Endodermal cell (in vitro differentiated cells): ENCODE data around the gene ING4. TPM values are rescaled to one million over a fixed set of nuclear protein-coding genes. Genes with fewer than 3 reads are reported as not detected.
A peak's percentile ranks its signal among the peaks of the same experiment; 100 is the strongest.

Source experiments
- DNase-seq: peaks from one replicate; pipeline ENCODE4 v3.0.0-alpha.2; 2017
- H3K27ac ChIP-seq: 2 replicates; pipeline ENCODE4 v1.5.1; 2013; ENCODE audit warnings: mild to moderate bottlenecking, low read depth, low read length, moderate library complexity
- H3K27me3 ChIP-seq: 2 replicates; pipeline ENCODE4 v1.6.1; 2013; ENCODE audit warnings: mild to moderate bottlenecking, low read length, moderate library complexity; ENCODE audit not compliant: insufficient read depth, control insufficient read depth, poor library complexity, severe bottlenecking
- H3K36me3 ChIP-seq: 2 replicates; pipeline ENCODE4 v1.7.0; 2013; ENCODE audit warnings: mild to moderate bottlenecking, low read length, moderate library complexity; ENCODE audit not compliant: control insufficient read depth, insufficient read depth
- H3K4me1 ChIP-seq: one replicate; pipeline ENCODE4 v1.7.0; 2013; ENCODE audit warnings: low read length; ENCODE audit not compliant: control insufficient read depth, insufficient read depth
- H3K4me3 ChIP-seq: 2 replicates; pipeline ENCODE4 v1.5.1; 2013; ENCODE audit warnings: mild to moderate bottlenecking, low read length, moderate library complexity
- H3K9ac ChIP-seq: 2 replicates; pipeline ENCODE4 v1.6.1; 2013; ENCODE audit warnings: mild to moderate bottlenecking, low read length, moderate library complexity; ENCODE audit not compliant: poor library complexity, severe bottlenecking; ENCODE audit errors: extremely low read depth
- H3K9me3 ChIP-seq: 2 replicates; pipeline ENCODE4 v1.6.1; 2013; ENCODE audit warnings: mild to moderate bottlenecking, low read length, moderate library complexity; ENCODE audit not compliant: control insufficient read depth
- H3K27ac Mint-ChIP-seq: 2 replicates; pipeline ENCODE4 v1.8.0; 2020; ENCODE audit warnings: mixed read lengths
- H3K27me3 Mint-ChIP-seq: 2 replicates; pipeline ENCODE4 v1.8.0; 2021; ENCODE audit warnings: mild to moderate bottlenecking, mixed read lengths; ENCODE audit not compliant: insufficient read depth
- H3K36me3 Mint-ChIP-seq: 2 replicates; pipeline ENCODE4 v1.8.0; 2020; ENCODE audit warnings: low read depth, mixed read lengths
- H3K4me1 Mint-ChIP-seq: 2 replicates; pipeline ENCODE4 v1.8.0; 2020; ENCODE audit warnings: mixed read lengths
- H3K4me3 Mint-ChIP-seq: 2 replicates; pipeline ENCODE4 v1.8.0; 2020; ENCODE audit warnings: mild to moderate bottlenecking, moderate library complexity, mixed read lengths
- H3K9me3 Mint-ChIP-seq: 2 replicates; pipeline ENCODE4 v1.8.0; 2020; ENCODE audit warnings: mild to moderate bottlenecking, mixed read lengths
- WGBS, 2 experiments: methylation state at CpG; one replicate each; pipeline versions ENCODE4 v1.1.5 to v1.1.7; 2013; ENCODE audit warnings: missing lambda C conversion rate in 2 of 2, mixed read lengths in 1 of 2; ENCODE audit not compliant: insufficient coverage in 1 of 2, insufficient read length in 1 of 2; 5-methylcytosine and 5-hydroxymethylcytosine counted together
- total RNA-seq, 2 donors: library from RNA; stranded (reverse); fragmentation: NEBNext Ultra II Directional in 1 of 2; extraction: Animal tissue kit (Norgen Biotek cat#: 25700) in 1 of 2; gene quantifications; 2 replicates in 1 of 2; 3 replicates in 1 of 2; pipeline ENCODE4 v1.2.1, GENCODE V29; 2021
- TF ChIP-seq, protein P1 (sequence below): fragments of 200-600 bp; sonication (generic); conservative IDR thresholded peaks from 2 replicates; pipeline ENCODE4 v1.5.0; 2021; ENCODE audit warnings: antibody characterized with exemption, mild to moderate bottlenecking

The ING4 gene
- total RNA-seq, 2 donors from 2014 or later, result 30.5 to 60.3 TPM

DNA sequence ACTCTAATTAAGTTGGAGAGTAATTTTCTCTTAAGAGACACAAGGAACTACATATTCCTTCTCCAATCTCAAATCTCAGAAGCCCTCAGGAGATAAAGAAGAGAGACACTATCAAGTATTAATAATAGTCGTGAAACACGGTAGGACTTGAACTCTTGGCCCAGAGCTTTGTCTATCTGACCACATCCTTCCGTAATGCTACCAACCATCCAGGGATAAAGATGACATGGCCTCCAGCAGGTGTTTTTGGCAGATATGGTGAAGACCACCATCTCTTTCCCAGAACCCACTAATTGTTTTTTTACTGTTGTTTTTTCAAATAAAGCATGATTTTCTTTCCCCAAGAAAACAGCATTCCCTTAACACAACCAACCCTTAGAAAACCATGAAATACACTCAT, 22.9 kb upstream of the ING4 start:
- Histone ChIP-seq H3K36me3 (peaks cover 54% of the 10 kb centered on the region), H3K27ac (no peak overlapping the region), H3K4me3 (no peak overlapping the region), H3K4me1 (no peaks in the 10 kb centered on the region), H3K9me3 (no peaks in the 10 kb centered on the region), H3K27me3 (no peaks in the 10 kb centered on the region), H3K9ac (no peak overlapping the region)
- Mint-ChIP-seq H3K27me3 (no peaks in the 10 kb centered on the region), H3K36me3 (peaks cover 47% of the 10 kb centered on the region), H3K9me3 (no peaks in the 10 kb centered on the region), H3K27ac (no peak overlapping the region), H3K4me1 (peaks cover 26% of the 10 kb centered on the region), H3K4me3 (no peak overlapping the region)
- 93 to 100% methylated on average over 1 to 3 of the region's 3 CpGs for WGBS, 2 experiments
- DNase-seq, result no peak
- TF ChIP-seq, protein P1, sequence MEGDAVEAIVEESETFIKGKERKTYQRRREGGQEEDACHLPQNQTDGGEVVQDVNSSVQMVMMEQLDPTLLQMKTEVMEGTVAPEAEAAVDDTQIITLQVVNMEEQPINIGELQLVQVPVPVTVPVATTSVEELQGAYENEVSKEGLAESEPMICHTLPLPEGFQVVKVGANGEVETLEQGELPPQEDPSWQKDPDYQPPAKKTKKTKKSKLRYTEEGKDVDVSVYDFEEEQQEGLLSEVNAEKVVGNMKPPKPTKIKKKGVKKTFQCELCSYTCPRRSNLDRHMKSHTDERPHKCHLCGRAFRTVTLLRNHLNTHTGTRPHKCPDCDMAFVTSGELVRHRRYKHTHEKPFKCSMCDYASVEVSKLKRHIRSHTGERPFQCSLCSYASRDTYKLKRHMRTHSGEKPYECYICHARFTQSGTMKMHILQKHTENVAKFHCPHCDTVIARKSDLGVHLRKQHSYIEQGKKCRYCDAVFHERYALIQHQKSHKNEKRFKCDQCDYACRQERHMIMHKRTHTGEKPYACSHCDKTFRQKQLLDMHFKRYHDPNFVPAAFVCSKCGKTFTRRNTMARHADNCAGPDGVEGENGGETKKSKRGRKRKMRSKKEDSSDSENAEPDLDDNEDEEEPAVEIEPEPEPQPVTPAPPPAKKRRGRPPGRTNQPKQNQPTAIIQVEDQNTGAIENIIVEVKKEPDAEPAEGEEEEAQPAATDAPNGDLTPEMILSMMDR, result no peak

GRCh38 chr12:6684609-6685008, 21.7 kb upstream of the ING4 start:
- Histone ChIP-seq H3K27me3 (no peaks in the 10 kb centered on the region), H3K9ac (no peak overlapping the region), H3K36me3 (peaks cover 66% of the 10 kb centered on the region), H3K4me1 (no peaks in the 10 kb centered on the region), H3K4me3 (no peak overlapping the region), H3K9me3 (no peaks in the 10 kb centered on the region), H3K27ac (no peak overlapping the region)
- H3K9me3 Mint-ChIP-seq, result no peaks in the 10 kb centered on the region
- H3K4me1 Mint-ChIP-seq, result peaks cover 20% of the 10 kb centered on the region
- H3K27me3 Mint-ChIP-seq, result no peaks in the 10 kb centered on the region
- no peak overlapping the region for H3K27ac Mint-ChIP-seq
- peaks cover 57% of the 10 kb centered on the region for H3K36me3 Mint-ChIP-seq
- no peak overlapping the region for H3K4me3 Mint-ChIP-seq
- TF ChIP-seq, protein P1, result peak; percentile 98
- DNase-seq, result peak; percentile 74
- WGBS, 2 experiments, result 77 to 78% methylated on average over 6 of the region's 6 CpGs

DNA sequence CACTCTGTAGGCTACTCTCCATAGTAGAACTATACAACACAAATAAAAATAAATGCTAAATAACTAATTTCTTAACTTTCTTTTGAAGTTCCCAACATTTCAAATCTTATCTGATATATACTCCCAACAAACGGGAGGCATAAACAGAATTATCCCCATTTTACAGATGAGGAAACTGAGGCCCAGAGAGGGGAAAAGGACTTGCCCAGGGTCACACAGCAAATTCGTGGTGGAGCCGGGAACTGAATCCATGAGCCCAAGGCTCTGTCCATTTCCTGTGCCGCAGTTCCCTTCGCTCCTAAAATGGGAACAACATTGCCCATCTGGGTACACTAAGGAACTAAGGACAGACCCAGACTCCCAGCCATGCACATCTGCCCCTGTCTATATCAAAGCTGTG, 14.0 kb upstream of the ING4 start:
- H3K4me1 ChIP-seq, result no peaks in the 10 kb centered on the region
- peaks cover 99% of the 10 kb centered on the region for H3K36me3 ChIP-seq
- H3K4me3 ChIP-seq, result no peak overlapping the region
- no peak overlapping the region for H3K27ac Mint-ChIP-seq
- 86 to 96% methylated on average over 5 of the region's 5 CpGs for WGBS, 2 experiments
- no peak overlapping the region for H3K27ac ChIP-seq
- TF ChIP-seq, protein P1, result no peak
- no peak overlapping the region for H3K4me3 Mint-ChIP-seq
- no peaks in the 10 kb centered on the region for H3K27me3 ChIP-seq
- H3K9me3 Mint-ChIP-seq, result no peaks in the 10 kb centered on the region
- DNase-seq, result no peak
- peaks cover 90% of the 10 kb centered on the region for H3K36me3 Mint-ChIP-seq
- no peak overlapping the region for H3K9ac ChIP-seq
- H3K4me1 Mint-ChIP-seq, result no peaks in the 10 kb centered on the region
- H3K9me3 ChIP-seq, result no peaks in the 10 kb centered on the region
- no peaks in the 10 kb centered on the region for H3K27me3 Mint-ChIP-seq
